ENCODE results near the gene GTF2IRD1. TPM values are rescaled to one million over a fixed set of nuclear protein-coding genes. Genes with fewer than 3 reads are reported as not detected.

The GTF2IRD1 gene
- total RNA-seq, 1 experiment from 2014 or later, result 54.0 TPM

- Histone ChIP-seq H3K27me3 (ENCODE audit: control insufficient read depth, insufficient read depth, low read length) (no peaks in the 10 kb centered on the region), H3K36me3 (ENCODE audit: control insufficient read depth, insufficient read depth, low read length) (no peaks in the 10 kb centered on the region), H3K4me3 (ENCODE audit: low read depth in 2 of 2, low read length in 2 of 2) (no peak overlapping the region), H3K4me1 (ENCODE audit: control insufficient read depth, insufficient read depth, low read length) (no peaks in the 10 kb centered on the region), H3K9me3 (ENCODE audit: control insufficient read depth, insufficient read depth, low read depth, low read length) (no peaks in the 10 kb centered on the region), H3K27ac (ENCODE audit: low read length) (no peak overlapping the region)
- in situ Hi-C loops (cut with HindIII; ENCODE audit: low pct_unique_long_range_greater_than_20kb, low sequenced_read_pairs), result no loop called here
- intact Hi-C loops (cut with micrococcal nuclease; ENCODE audit: unreplicated experiment), result no loop called here
- ChIA-PET POLR2A (interaction anchor here (0.6 kb wide), 1 partner anchor 68 kb away, joined by 3 read pairs; no protein-coding TSS in a partner anchor), CTCF (no interaction called here)
- TF ChIP-seq SIN3A (IDR thresholded peaks at IDR 0.05; ENCODE audit: borderline replicate concordance, insufficient read depth, low read depth, low read length), result no peak
- no peak for TF ChIP-seq POLR2AphosphoS5 (IDR thresholded peaks at IDR 0.05; ENCODE audit: low read depth, low read length)
- no peak for TF ChIP-seq TCF7L2 (IDR thresholded peaks at IDR 0.05; ENCODE audit: low read depth, low read length)
- no peak for TF ChIP-seq CTCF (IDR thresholded peaks at IDR 0.05)
- TF ChIP-seq REST (IDR thresholded peaks at IDR 0.05; ENCODE audit: insufficient read depth in 1 of 2, low read depth in 2 of 2, low read length in 1 of 2), result no peak
- DNase-seq (ENCODE audit: low read depth, low spot score) (no peak), ATAC-seq (no peak)
- no TSS peak for BruUV-seq (replicated peaks)
Observed at GRCh38 chr7:74494076-74494548, 40.4 kb downstream of the GTF2IRD1 start.

GRCh38 chr7:74495112-74496086, 41.7 kb downstream of the GTF2IRD1 start:
- DNase-seq (ENCODE audit: low read depth, low spot score) (no peak), ATAC-seq (peak; percentile 30; the same call in 1 of the 2 replicates)
- POLR2A ChIA-PET, result interaction anchor here (0.5 kb wide), 1 partner anchor 15 kb away, joined by 3 read pairs; no protein-coding TSS in a partner anchor
- no peak overlapping the region for H3K4me3 ChIP-seq (ENCODE audit: low read depth in 2 of 2, low read length in 2 of 2)
- intact Hi-C loops (cut with micrococcal nuclease; ENCODE audit: unreplicated experiment), result no loop called here
- H3K4me1 ChIP-seq (ENCODE audit: control insufficient read depth, insufficient read depth, low read length), result no peaks in the 10 kb centered on the region
- H3K36me3 ChIP-seq (ENCODE audit: control insufficient read depth, insufficient read depth, low read length), result no peaks in the 10 kb centered on the region
- in situ Hi-C loops (cut with HindIII; ENCODE audit: low pct_unique_long_range_greater_than_20kb, low sequenced_read_pairs), result no loop called here
- TF ChIP-seq POLR2AphosphoS5 (IDR thresholded peaks at IDR 0.05; ENCODE audit: low read depth, low read length) (no peak), SIN3A (IDR thresholded peaks at IDR 0.05; ENCODE audit: borderline replicate concordance, insufficient read depth, low read depth, low read length) (no peak), REST (IDR thresholded peaks at IDR 0.05; ENCODE audit: insufficient read depth in 1 of 2, low read depth in 2 of 2, low read length in 1 of 2) (no peak), TCF7L2 (IDR thresholded peaks at IDR 0.05; ENCODE audit: low read depth, low read length) (no peak)
- H3K27me3 ChIP-seq (ENCODE audit: control insufficient read depth, insufficient read depth, low read length), result no peaks in the 10 kb centered on the region
- no peaks in the 10 kb centered on the region for H3K9me3 ChIP-seq (ENCODE audit: control insufficient read depth, insufficient read depth, low read depth, low read length)
- no TSS peak for BruUV-seq (replicated peaks)
- CTCF ChIA-PET, result no interaction called here
- no peak overlapping the region for H3K27ac ChIP-seq (ENCODE audit: low read length)
